ENCODE measurements around the gene PPP6C. TPM values are rescaled to one million over a fixed set of nuclear protein-coding genes. Genes with fewer than 3 reads are reported as not detected.
"Not testable (repeated sequence)": the region's sequence is repeated elsewhere in the genome, so short reads cannot be mapped to it uniquely, and the experiment has no call there.

The PPP6C gene
- total RNA-seq, 2 donors from 2014 or later: 36.6 to 41.7 TPM

DNA sequence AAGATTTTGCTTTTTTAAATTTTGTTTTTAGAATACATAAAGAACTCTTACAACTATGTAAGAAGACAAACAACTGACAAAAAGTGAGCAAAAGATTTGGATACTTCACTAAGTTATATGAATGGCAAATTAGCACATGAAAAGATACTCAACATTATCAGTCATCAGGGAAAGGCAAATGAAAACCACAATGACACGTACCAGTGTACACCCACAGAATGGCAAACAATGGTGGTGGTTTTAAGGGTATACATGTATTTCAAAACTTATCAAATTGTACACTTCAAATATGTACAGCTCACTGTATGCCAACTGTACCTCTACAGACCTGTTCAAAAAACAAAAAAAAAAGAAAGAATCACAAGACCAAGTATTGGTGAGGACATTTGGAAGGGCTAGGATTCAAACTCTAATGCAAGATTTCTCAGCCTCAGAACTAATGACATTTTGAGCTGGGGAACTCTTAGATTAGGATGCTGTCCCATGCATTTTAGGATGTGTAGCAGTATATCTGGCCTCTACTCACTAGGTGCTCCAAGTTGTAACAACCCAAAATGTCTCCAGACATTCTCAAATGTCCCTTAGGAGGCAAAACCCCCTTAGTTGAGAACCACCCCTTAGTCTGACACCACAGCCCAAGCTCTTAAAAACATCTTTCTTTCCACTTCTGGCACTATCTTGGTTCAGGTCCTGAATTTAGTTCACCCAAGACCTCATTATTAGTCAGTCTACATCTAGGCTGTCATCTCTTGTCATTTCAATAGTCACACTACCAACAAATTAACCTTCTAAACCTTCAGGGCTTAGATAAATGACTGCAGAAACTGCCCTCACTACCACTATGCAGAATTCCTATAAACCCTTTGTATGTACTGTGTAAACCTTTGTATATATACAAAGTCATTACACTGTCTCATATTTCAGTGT is 55.9 kb downstream of the PPP6C start:
- Mint-ChIP-seq H3K27ac (peak overlapping the region; percentile 4 to 97), H3K36me3 (peaks cover 0 to 10% of the 10 kb centered on the region in 2 donors), H3K9me3 (no peaks in the 10 kb centered on the region)
- DNase-seq (ENCODE audit: low spot score in 2 of 2) (peak in 1 of 2 donors; percentile 13), ATAC-seq (peak; percentile 87 to 91)

DNA sequence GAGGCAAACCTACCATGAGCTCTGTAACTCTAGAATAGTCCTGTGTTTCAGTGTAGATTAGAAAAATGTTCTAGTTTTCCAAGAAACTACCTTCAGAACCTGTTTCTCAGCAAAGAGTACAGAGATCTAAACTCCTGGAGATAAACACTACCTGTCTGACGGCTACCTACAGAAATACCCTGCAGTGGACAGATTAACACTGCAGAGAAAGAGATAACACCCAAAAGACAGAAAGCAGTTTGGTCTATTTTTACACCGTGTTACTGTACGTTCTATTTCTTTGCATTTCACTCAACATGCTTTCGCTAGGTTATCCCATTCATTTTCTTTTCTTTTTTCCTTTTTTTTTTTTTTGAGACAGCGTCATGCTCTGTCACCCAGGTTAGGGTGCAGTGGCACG is 57.8 kb downstream of the PPP6C start:
- Mint-ChIP-seq H3K36me3 (peaks cover 0 to 1% of the 10 kb centered on the region in 2 donors), H3K27ac (no peak overlapping the region), H3K9me3 (no peaks in the 10 kb centered on the region)
- ATAC-seq (no peak), DNase-seq (ENCODE audit: low spot score in 2 of 2) (no peak)

DNA sequence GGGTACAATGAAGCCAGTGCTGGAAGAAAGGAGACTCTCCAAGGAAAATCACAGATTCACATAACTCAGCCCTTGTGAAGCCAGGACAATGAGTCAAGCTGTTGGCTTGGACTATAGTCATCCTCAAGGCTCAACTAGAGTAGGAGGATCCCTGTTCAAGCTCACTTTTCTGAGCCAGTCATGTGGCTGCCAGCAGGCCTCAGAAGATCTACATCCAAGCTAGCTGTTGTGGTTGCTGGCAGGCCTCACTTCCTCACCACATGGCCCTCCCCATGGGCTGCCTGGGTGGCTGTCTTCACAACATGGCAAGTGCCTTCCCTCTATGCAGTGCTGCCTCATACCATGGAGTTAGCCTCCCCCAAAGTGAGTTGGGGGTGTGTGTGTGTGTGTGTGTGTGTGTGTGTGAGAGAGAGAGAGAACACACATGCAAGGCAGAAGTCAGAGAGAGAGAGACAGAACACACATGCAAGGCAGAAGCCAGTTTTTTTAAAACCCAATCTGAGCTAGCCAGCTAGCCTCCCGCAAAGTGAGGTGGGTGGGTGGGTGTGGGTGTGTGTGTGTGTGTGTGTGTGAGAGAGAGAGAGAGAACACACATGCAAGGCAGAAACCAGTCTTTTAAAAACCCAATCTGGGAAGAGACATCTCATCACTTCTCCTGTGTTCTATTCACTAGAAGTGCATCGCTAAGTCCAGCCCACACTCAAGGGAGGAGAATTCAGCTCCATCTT is 63.4 kb downstream of the PPP6C start:
- Mint-ChIP-seq H3K9me3 (peaks cover 0 to 5% of the 10 kb centered on the region in 2 donors), H3K36me3 (peaks cover 0 to 21% of the 10 kb centered on the region in 2 donors), H3K27ac (peak overlapping the region; percentile 86 to 96)
- peak; percentile 72 to 74 for DNase-seq (ENCODE audit: low spot score in 2 of 2)
- peak; percentile 97 to 98 for ATAC-seq

DNA sequence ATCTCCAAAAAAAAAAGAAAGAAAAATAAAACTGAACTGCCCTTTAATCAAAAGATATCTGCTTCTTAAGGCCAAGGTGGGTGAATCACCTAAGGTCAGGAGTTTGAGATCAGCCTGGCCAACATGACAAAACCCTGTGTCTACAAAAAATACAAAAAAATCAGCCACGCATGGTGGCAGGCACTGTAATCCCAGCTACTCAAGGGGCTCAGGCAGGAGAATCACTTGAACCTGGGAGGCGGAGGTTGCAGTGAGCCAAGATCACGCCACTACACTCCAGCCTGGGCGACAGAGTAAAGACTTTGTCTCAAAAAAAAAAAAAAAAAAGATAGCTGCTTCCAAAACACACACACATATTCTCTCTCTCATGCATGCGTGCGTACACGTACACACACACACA is 64.1 kb downstream of the PPP6C start:
- H3K27ac Mint-ChIP-seq: peak overlapping the region; percentile 86 to 96
- ATAC-seq: no peak
- peaks cover 0 to 5% of the 10 kb centered on the region in 2 donors for H3K9me3 Mint-ChIP-seq
- no peak for DNase-seq (ENCODE audit: low spot score in 2 of 2)
- peaks cover 0 to 21% of the 10 kb centered on the region in 2 donors for H3K36me3 Mint-ChIP-seq

DNA sequence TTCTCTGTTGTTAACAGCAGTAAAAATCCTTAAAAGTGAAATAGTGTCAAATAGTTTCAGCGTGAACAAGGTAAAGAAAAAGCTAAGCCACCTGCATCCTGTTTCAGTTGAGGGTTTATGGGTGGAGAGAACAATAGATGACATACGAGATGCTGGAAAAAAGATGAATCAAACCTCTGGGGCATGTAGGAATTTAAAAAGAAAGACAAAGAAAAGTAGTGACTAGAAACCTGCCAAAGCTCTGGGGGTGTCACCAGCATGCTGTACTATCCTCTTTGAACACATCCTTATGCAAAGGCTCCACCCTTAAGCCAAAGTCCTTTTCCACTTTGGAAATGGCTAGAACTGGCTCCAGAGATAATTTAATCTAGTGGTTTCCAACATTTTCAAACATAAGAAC is 68.5 kb downstream of the PPP6C start:
- no peak for DNase-seq (ENCODE audit: low spot score in 2 of 2)
- ATAC-seq: peak in 1 of 2 donors; percentile 55
- peak overlapping the region in 1 of 2 donors; percentile 18 for H3K27ac Mint-ChIP-seq
- H3K9me3 Mint-ChIP-seq: peaks cover 0 to 4% of the 10 kb centered on the region in 2 donors
- peaks cover 0 to 24% of the 10 kb centered on the region in 2 donors for H3K36me3 Mint-ChIP-seq

DNA sequence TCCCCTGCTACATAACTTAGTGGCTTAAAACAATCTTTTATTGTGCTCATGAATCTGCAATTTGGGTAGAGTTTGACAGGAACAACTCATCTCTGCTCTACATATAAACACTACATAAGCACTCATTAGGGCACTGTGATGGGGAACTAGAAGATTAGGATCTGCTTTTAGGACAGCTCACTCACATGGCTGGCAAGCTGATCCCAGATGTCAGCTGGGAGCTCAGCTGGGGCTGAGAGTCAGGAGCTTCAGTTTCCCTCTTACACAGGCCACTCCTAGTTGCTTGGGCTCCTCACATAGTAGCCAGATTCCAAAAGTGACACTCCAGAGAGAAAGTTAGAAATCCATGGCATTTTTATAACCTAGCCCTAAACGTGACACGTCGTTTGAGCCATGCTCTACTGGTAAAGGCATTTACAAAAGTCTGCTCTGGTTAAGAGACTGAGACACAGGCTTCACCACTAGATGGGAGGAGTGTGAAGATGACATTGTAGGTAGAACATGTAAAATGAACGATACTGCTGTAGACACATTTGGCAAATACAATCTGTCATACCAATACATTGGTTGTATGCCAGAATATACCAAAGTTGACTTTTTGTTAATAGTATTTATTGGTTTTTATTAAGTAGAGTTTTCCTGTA is 69.8 kb downstream of the PPP6C start:
- DNase-seq (ENCODE audit: low spot score in 2 of 2) (no peak), ATAC-seq (peak; percentile 44 to 68)
- Mint-ChIP-seq H3K9me3 (no peaks in the 10 kb centered on the region), H3K27ac (peak overlapping the region in 1 of 2 donors; percentile 44), H3K36me3 (peaks cover 0 to 17% of the 10 kb centered on the region in 2 donors)

DNA sequence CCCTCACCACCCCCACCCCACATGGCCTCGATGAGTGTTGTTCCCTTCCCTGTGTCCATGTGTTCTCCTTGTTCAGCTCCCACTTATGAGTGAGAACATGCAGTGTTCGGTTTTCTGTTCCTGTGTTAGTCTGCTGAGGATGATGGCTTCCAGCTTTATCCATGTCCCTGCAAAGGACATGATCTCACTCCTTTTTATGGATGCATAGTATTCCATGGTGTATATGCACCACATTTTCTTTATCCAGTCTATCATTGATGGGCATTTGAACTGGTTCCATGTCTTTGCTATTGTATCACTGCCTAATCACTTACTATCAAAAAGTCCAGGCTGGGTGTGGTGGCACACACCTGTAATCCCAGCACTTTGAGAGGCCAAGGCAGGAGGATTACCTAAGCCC is 70.9 kb downstream of the PPP6C start:
- H3K27ac Mint-ChIP-seq; ATAC-seq; DNase-seq (ENCODE audit: low spot score in 2 of 2): not testable (repeated sequence)

DNA sequence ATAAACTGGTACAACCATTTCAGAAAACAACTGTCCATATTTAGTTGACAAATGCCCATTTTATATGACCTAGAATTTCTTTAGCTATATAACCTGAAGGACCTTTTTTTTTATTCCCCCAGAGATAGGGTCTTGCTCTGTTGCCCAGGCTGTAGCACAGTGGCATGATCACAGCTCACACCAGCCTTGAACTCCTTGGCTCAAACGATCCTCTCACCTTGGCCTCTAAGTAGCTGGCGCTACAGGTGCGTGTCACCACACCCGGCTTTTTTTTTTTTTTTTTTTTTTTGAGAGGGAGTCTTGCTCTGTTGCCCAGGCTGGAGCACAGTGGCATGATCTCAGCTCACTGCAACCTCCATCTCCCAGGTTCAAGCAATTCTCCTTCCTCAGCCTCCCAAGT is 75.1 kb downstream of the PPP6C start:
- ATAC-seq; DNase-seq (ENCODE audit: low spot score in 2 of 2); H3K27ac Mint-ChIP-seq; H3K9me3 Mint-ChIP-seq: not testable (repeated sequence)
- H3K36me3 Mint-ChIP-seq: peaks cover 12 to 29% of the 10 kb centered on the region in 2 donors

More for the DNA sequence above, 70.9 kb downstream of the PPP6C start:
- not testable (repeated sequence) for H3K36me3 Mint-ChIP-seq, H3K9me3 Mint-ChIP-seq

DNA sequence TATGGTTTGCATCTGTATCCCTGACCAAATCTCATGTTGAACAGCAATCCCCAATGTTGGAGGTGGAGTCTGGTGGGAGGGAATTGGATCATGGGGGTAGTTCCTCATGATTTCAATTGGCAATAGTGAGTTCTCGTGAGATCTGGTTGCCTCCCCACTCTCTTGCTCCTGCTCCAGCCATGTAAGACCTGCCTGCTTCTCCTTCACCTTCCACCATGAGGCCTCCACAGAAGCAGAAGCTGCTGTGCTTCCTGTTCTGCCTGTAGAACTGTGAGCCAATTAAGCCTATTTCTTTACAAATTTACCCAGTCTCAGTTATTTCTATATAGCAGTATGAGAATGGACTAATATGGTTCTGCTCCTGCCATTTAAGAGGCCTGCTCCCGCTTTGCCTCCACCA is 79.1 kb downstream of the PPP6C start:
- Mint-ChIP-seq H3K9me3 (peaks cover 4 to 5% of the 10 kb centered on the region in 2 donors), H3K27ac (no peak overlapping the region), H3K36me3 (peaks cover 12 to 25% of the 10 kb centered on the region in 2 donors)
- ATAC-seq: no peak
- no peak for DNase-seq (ENCODE audit: low spot score in 2 of 2)

DNA sequence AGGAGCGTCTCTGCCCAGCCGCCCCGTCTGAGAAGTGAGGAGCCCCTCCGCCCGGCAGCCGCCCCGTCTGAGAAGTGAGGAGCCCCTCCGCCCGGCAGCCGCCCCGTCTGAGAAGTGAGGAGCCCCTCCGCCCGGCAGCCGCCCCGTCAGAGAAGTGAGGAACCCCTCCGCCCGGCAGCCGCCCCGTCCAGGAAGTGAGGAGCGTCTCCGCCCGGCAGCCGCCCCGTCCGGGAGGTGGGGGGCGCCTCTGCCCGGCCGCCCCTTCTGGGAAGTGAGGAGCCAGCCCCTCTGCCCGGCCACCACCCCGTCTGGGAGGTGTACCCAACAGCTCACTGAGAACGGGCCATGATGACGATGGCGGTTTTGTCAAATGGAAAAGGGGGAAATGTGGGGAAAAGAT is 81.1 kb downstream of the PPP6C start:
- not testable (repeated sequence) for ATAC-seq; H3K9me3 Mint-ChIP-seq; DNase-seq (ENCODE audit: low spot score in 2 of 2); H3K27ac Mint-ChIP-seq
- peaks cover 12 to 25% of the 10 kb centered on the region in 2 donors for H3K36me3 Mint-ChIP-seq

DNA sequence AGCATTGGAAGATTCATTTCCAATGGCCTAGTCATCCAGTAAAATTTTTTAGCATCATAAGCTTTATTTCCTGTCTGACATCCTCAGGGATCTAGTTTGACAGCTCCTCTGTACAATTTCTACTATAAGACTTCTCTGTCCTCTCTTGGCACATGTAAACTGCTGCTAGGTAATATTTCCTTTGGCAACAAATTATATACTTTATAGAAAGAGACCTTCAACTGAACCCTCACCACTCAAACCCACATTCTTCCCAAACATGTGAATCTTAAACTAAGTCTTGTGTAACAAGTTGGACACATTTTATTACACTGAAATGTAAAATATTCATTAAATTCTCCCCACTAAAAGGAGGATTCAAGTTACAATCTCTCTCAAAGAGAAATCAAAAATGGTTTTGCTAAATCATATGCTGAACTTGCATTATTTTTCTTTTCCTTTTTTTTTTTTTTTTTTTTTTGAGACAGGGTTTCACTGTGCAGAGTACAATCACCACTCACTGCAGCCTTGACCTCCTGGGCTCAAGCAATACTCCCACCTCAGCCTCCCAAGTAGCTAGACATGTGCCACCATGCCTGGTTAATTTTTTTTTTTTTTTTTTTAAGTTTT is 83.2 kb downstream of the PPP6C start:
- ATAC-seq: no peak
- Mint-ChIP-seq H3K9me3 (peaks cover under 1% of the 10 kb centered on the region in 2 donors), H3K27ac (no peak overlapping the region), H3K36me3 (peaks cover 1 to 9% of the 10 kb centered on the region in 2 donors)
- DNase-seq (ENCODE audit: low spot score in 2 of 2): no peak

DNA sequence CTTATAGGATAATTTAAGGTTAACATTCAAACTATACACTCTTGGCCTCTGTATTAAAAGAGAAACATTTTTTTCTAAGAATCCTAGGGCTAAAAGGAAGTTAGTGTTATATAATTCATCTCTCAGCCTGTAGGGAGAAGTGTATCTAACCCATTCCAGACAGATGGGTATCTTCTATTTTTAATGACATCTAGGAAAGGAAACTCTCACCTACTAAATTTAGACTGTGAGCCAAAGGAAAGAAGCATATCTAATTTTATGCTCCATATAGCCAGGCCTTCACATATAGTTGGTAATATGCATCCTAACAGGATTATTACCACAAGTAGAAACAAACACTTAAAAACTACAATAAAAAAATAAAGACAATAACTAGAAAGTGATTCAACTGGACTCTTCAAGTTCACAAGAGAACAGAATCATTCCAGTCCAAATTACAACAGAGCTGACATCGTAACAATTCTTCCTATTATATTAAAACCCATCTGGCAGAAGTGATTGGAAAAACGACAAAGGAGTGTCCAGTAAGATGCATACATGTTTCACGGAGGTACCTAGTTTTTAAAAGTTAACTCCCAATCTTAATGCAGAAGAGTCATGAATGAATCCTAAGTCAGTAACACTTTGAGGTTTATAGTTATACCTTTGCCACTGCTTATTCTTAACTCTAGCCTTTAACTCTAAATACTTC is 85.7 kb downstream of the PPP6C start:
- no peaks in the 10 kb centered on the region for H3K36me3 Mint-ChIP-seq
- no peak for ATAC-seq
- H3K9me3 Mint-ChIP-seq: no peaks in the 10 kb centered on the region
- no peak overlapping the region for H3K27ac Mint-ChIP-seq
- no peak for DNase-seq (ENCODE audit: low spot score in 2 of 2)

DNA sequence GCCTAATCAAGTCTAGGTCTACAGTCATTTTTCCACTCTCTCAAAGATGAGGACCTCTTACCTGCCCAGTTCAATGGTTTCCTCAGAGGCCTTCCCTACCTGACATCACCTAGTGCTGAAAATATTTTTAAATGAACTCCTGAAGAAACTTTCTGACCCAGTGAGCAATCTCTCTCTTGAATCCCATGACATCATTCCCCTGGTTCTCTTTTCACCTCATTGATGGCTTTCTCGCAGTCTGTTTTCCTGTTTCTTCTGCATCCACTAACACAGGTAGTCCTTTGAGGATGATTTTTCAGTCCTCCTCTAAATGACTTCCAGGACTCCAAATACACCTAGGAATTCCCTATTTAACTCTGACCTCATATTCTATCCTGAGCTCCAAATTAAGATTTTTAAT is 86.6 kb downstream of the PPP6C start:
- H3K9me3 Mint-ChIP-seq: no peaks in the 10 kb centered on the region
- H3K27ac Mint-ChIP-seq: peak overlapping the region in 1 of 2 donors; percentile 41
- no peaks in the 10 kb centered on the region for H3K36me3 Mint-ChIP-seq
- DNase-seq (ENCODE audit: low spot score in 2 of 2) (no peak), ATAC-seq (no peak)

DNA sequence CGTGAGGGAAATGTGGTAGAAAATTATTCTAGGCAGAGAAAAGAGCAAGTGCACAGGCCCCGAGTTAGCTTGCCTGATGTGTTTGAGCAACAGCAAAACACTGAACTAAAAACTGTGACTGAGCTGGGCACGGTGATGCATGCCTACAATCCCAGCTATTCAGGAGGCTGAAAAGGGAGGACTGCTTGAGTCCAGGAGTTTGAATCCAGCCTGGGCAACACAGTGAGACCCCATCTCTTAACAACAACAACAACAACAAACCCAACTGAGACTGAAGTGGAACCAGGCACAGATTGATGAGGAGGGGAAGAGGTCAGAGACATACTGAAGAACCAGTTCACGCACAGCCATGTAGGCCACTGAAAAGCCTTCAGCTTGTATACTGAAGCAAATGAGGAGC is 88.8 kb downstream of the PPP6C start:
- Mint-ChIP-seq H3K9me3 (peaks cover 0 to 4% of the 10 kb centered on the region in 2 donors), H3K27ac (no peak overlapping the region), H3K36me3 (peaks cover 0 to 10% of the 10 kb centered on the region in 2 donors)
- DNase-seq (ENCODE audit: low spot score in 2 of 2) (no peak), ATAC-seq (no peak)

DNA sequence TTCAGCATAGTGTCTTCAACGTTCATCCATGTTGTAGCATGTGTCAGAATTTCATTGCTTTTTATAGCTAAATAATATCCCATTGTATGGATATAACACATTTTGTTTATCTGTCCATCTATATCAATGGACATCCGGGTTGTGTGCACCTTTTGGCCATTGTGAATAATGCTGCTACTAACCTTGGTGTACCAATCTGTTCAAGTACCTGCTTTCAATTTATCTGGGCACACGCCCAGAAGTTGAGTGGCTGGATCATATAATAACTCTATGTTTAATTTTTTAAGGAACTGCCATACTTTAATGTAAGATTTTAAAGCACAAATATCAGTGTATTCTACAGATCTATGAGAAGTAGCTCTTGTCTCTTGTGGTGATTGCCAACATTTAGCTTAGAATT is 89.8 kb downstream of the PPP6C start:
- peaks cover 0 to 10% of the 10 kb centered on the region in 2 donors for H3K36me3 Mint-ChIP-seq
- no peak overlapping the region for H3K27ac Mint-ChIP-seq
- ATAC-seq: no peak
- DNase-seq (ENCODE audit: low spot score in 2 of 2): no peak
- peaks cover 0 to 4% of the 10 kb centered on the region in 2 donors for H3K9me3 Mint-ChIP-seq

Data from activated naive CD4-positive, alpha-beta T cell treated with anti-CD3 and anti-CD28 coated beads, Interleukin-2, amount 50 U/mL, for 72 hours (primary cell).